Motor neuron (in vitro differentiated cells): Measurements from ENCODE around the gene NINJ1. TPM values are rescaled to one million over a fixed set of nuclear protein-coding genes. Genes with fewer than 3 reads are reported as not detected.
"Not testable (repeated sequence)": the region's sequence is repeated elsewhere in the genome, so short reads cannot be mapped to it uniquely, and the experiment has no call there.

Source experiments
- ATAC-seq, 8 experiments: fragments of 200-7000 bp; cut with Tn5 transposase; replicated peaks in 6 of 8; 2 replicates each; pipeline ENCODE4 v1.8.0; 2021; ENCODE audit warnings: mild to moderate bottlenecking in 8 of 8, moderate library complexity in 8 of 8
- H3K27ac ChIP-seq, 2 donors: fragments of 250-450 bp; sonication (Bioruptor Pico); 2 replicates each; pipeline ENCODE4 v1.9.0; 2021; ENCODE audit warnings: antibody characterized with exemption in 2 of 2, mild to moderate bottlenecking in 2 of 2, moderate library complexity in 1 of 2
- H3K4me1 ChIP-seq, 2 donors: fragments of 250-450 bp; sonication (Bioruptor Pico); replicated peaks in 1 of 2; 2 replicates each; pipeline ENCODE4 v1.6.1; 2021; ENCODE audit warnings: antibody characterized with exemption in 2 of 2, mild to moderate bottlenecking in 2 of 2, moderate library complexity in 1 of 2
- H3K4me3 ChIP-seq, 5 donors: fragments of 250-450 bp; sonication (Bioruptor Pico); 2 replicates each; pipeline ENCODE4 v1.9.0; 2021; ENCODE audit warnings: antibody characterized with exemption in 5 of 5, mild to moderate bottlenecking in 5 of 5, moderate library complexity in 4 of 5
- WGBS, 10 experiments: fragments of 450-650 bp; shearing (Covaris generic); methylation state at CpG; one replicate each; pipeline ENCODE4 v1.0.0; 2022; 5-methylcytosine and 5-hydroxymethylcytosine counted together
- in situ Hi-C, 9 experiments: fragments of 400-800 bp; cut with MboI; loops; one replicate each; pipeline ENCODE4 v1.15.0; 2021; ENCODE audit warnings: low sequenced_read_pairs in 9 of 9, low pct_unique_long_range_greater_than_20kb in 2 of 9; ENCODE audit not compliant: unreplicated experiment in 9 of 9
- total RNA-seq, 8 experiments: library from RNA; unstranded; fragments of 300-600 nt; gene quantifications; 2 replicates each; pipeline versions ENCODE4 v1.2.3 to v1.2.4, GENCODE V29; 2022

Gene NINJ1
- total RNA-seq, 8 experiments from 2014 or later = 12.2 to 59.1 (median 20.2) TPM

DNA sequence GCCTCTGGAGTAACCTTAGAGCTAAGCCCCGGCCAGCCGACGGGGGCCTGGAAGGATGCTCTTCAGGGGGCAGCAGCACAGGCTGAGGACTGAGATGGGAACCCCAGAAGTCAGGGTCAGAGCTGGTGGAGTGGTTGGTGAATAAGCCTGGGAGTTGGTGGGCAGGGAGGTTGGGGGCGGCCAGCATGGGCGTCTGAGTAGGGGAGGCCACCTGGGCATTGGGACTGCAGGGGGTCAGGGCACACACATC, 14.4 kb downstream of the NINJ1 start:
- WGBS, 10 experiments = 80% methylated on average over 1 of the region's 5 CpGs; no CpG with 5 or more reads in 9 of the 10 experiments
- Histone ChIP-seq H3K4me3 (no peak overlapping the region), H3K4me1 (peaks cover 0 to 7% of the 10 kb centered on the region in 2 donors), H3K27ac (no peak overlapping the region)
- no peak for ATAC-seq
- in situ Hi-C loops = no loop called here

DNA sequence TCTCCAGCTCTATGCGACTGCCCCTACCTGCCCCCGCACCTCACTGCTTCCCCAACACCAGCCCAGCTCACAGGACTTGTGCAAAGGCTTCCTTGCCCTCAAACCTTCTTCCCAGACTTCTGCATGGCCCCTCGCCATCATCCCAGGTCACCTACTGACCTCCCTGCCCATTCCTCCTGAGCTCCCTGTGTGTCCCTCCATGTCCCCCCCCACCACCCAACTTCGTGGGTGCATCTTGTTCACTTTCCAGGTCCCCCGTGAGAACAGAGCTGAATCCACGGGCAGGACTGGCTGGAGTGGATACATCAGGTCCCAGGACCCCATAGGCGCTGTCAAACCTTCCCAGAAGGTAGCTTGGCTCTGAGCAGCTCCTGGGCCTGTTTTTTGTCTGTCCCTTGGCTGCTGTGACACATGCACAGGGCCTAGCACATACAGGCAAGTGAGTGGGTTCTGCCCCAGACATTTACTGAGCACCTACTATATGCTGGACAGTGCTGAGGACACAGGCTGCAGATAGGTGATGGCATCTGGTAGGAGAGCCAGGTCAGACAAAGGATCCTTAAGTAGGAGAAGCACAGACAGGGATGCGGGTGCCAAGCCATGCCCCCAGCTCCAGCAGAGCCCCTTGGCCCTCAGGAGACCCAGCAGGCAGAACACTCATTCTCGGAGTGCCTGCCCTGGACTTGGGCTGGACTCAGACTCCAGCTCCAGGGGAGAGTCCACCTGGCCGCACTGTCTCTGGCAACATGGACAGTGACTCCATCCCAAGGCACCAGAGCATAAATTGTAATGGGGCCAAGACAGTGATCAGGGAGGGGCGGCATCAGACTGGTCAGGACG, 15.0 kb downstream of the NINJ1 start:
- H3K27ac ChIP-seq = no peak overlapping the region
- H3K4me3 ChIP-seq = no peak overlapping the region
- no peak for ATAC-seq
- H3K4me1 ChIP-seq = peaks cover 0 to 7% of the 10 kb centered on the region in 2 donors
- 94 to 100% (median 100%) methylated on average over 1 to 6 of the region's 12 CpGs; no CpG with 5 or more reads in 5 of the 10 experiments for WGBS, 10 experiments
- in situ Hi-C loops = no loop called here

DNA sequence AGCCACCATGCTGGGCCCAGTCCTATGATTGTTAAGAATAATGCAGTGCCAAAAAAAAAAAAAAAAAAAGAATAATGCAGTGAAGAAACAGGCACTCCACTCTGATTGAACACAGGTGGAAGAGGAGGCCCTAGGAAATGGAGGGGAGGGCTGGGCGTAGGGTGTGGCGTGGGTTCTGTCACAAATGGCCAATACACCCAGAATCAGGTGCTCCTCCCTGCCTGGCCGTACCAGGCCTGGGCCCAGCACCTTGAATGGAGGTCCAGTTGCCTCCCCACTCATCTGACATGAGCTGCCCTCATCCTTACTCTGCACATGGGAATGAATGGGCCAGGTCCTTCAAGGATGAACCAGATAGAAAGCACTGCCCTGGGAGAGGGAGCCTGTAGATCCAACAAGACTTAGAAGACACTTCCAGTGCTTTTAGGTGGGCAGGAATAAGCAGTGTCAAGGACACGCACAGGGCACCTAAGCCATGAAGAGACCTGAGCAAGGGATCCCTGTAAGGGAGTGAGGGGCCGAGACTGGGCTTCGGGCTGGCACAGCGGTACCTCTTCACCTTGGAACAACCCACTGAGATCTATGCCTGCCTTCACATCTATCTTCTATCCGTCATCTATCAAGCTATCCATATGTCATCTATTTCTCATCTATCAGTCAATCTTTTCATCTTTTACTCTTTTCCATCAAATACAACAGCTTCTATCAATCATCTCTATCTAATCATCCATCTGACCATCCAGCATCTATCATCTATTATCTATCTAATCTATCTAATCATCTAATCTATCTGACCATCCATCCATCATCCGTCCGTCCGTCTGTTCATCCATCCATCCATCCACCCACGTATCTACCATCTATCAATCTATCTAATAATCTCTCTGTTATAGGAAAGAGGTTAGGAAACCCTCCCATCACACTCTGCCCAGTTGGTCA, 15.9 kb downstream of the NINJ1 start:
- ATAC-seq = no peak
- in situ Hi-C loops = no loop called here
- WGBS, 10 experiments = 87 to 100% (median 94%) methylated on average over 4 to 9 of the region's 12 CpGs
- Histone ChIP-seq H3K4me1 (peaks cover 0 to 7% of the 10 kb centered on the region in 2 donors), H3K4me3 (no peak overlapping the region), H3K27ac (no peak overlapping the region)

DNA sequence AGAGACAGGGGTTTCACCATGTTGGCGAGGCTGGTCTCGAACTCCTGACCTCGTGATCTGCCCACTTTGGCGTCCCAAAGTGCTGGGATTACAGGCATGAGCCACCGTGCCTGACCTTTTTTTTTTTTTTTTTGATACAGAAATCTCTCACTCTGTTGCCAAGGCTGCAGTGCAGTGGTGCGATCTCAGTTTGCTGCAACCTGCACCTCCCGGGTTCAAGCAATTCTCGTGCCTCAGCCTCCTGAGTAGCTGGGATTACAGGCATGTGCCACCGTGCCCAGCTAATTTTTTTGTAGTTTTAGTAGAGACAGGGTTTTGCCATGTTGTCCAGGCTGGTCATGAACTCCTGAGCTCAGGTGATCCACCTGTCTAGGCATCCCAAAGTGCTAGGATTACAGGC, 16.5 kb downstream of the NINJ1 start:
- ATAC-seq, H3K4me1 ChIP-seq, in situ Hi-C loops, H3K4me3 ChIP-seq, H3K27ac ChIP-seq: not testable (repeated sequence)
- 80 to 100% (median 94%) methylated on average over 1 to 8 of the region's 9 CpGs; no CpG with 5 or more reads in 4 of the 10 experiments for WGBS, 10 experiments

DNA sequence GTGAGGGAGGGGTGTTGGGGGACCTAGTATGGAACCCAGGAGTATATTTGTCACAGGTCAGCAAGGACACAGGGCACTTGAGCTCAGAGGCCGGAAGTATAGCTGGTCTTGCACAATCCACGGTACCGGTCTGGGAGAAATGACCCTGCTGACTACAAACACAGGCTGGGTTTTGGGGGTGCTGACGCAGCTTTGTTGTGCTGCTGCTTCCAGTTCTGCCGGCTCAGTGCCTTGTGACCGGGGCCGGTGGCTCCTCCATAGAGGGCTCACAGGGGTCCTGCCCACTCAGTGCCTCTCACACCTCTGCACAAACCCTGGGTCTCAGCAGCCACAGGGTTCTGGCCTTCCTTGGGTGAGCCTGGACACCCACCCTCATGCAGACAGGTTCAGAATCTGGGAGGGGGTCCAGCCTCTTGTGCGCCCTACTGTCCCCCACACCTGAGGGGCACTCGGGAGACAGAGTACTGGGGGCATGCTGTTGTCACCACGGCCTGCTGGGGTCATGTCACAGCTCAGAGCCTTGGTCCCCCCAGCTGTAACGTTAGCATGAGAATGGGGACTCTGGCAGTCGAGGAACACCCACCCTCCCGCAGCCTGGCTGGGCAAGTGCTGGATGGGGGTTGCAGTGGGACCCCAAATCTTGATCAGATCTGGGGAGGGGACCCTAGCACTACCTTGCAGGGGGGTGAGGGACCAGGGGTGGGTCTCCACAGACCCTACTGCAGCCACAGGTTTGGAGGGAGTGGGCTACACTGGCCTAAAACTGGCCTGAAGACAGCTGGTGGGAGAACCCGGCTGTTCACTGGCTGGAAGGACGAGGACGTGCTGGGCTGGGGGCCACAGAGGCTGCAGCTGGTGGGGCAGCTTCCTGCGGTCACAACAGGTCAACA, 17.7 kb downstream of the NINJ1 start:
- Histone ChIP-seq H3K27ac (no peak overlapping the region), H3K4me3 (no peak overlapping the region), H3K4me1 (peaks cover 0 to 7% of the 10 kb centered on the region in 2 donors)
- peak in 4 of 8 experiments; percentile 12 to 27 (median 20) for ATAC-seq
- 20 to 100% (median 70%) methylated on average over 1 to 4 of the region's 17 CpGs; no CpG with 5 or more reads in 7 of the 10 experiments for WGBS, 10 experiments
- in situ Hi-C loops = no loop called here

DNA sequence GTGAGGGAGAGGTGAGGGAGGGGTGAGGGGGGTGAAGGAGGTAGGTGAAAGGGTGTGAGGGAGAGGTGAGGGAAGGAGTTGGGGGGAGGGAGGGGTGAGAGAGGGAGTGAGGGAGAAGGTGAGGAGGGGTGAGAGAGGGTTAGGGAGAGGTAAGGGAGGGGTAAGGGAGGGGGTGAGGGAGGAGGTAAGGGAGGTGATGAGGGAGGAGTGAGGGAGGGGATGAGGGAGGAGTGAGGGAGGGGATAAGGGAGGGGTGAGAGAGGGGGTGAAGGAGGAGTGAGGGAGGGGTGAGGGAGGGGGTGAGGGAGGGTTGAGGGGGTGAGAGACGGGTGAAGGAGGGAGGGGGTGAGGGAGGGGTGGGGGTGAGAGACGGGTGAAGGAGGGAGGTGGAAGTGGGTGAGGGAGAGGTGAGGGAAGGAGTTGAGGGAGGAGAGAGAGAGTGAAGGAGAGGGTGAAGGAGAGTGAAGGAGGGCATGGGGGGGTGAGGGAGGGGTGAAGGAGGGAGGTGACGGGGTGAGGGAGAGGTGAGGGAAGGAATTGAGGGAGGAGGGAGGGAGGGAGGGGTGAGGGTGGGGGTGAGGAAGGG, 18.5 kb downstream of the NINJ1 start:
- no peak overlapping the region for H3K27ac ChIP-seq
- no CpG with 5 or more reads among the region's 3 CpGs for WGBS, 10 experiments
- in situ Hi-C loops = no loop called here
- no peak for ATAC-seq
- peaks cover 0 to 7% of the 10 kb centered on the region in 2 donors for H3K4me1 ChIP-seq
- no peak overlapping the region for H3K4me3 ChIP-seq

DNA sequence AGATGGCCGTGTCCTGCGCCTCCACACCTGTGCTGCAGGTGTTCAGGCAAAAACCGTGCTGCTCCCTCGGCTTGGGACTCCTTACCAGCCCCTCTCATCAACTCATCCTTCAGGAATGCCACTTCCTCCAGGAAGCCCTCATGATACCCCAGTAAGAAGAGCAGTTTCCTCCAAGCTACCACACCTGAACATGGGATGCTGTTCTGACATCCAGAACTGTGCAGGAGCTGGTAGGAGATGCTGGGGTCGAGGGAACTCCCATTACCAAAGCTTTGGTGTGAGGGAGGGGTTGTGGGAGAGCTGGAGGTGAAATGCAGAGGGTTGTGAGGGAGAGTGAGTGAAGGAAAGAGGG, 19.1 kb downstream of the NINJ1 start:
- H3K4me1 ChIP-seq = peaks cover 0 to 7% of the 10 kb centered on the region in 2 donors
- in situ Hi-C loops = no loop called here
- WGBS, 10 experiments = 60 to 90% methylated on average over 1 to 2 of the region's 5 CpGs; no CpG with 5 or more reads in 8 of the 10 experiments
- no peak for ATAC-seq
- H3K4me3 ChIP-seq = no peak overlapping the region
- no peak overlapping the region for H3K27ac ChIP-seq

DNA sequence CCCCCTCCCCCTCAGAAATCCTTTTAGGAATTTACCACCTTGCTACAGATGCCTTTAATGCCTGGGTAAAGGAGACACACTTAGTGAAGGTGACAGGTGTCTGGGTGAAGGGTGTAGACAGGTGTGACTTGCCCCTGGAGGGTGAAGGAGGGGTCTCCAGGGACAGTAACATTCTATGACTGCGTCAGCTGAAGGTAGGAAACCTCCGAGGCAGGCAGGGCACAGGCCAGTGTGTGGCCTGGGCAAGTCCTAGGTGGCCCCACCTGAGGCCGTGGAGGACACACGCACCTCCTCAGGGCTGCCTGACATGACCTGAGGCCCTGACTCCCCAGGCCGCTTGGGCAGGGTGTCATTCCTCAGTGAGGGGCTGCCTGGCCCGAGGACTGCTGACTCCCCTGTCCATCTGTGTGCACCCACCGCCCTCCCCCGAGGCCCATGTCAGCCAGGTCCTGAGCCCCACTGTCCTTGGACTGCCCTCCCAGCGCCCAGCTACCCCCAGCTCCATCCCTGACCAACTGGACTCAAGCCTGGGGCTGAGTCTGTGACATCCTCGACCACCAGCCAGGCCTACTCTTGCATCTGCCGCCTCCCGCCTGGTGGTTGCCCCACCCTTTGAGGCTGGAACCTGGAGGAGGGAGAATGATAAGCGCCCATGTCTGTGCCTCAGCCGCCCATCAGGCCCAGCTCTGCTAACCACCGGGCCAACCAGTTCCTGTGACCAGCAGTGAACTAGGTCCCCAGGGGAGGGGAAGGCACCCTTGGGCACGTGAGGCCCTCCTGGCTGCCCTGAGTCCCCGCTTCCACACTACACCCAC, 19.7 kb downstream of the NINJ1 start:
- Histone ChIP-seq H3K4me1 (peaks cover 0 to 7% of the 10 kb centered on the region in 2 donors), H3K27ac (no peak overlapping the region), H3K4me3 (no peak overlapping the region)
- in situ Hi-C loops = no loop called here
- peak in 2 of 8 experiments; percentile 7 to 21 for ATAC-seq
- WGBS, 10 experiments = no CpG with 5 or more reads among the region's 17 CpGs

DNA sequence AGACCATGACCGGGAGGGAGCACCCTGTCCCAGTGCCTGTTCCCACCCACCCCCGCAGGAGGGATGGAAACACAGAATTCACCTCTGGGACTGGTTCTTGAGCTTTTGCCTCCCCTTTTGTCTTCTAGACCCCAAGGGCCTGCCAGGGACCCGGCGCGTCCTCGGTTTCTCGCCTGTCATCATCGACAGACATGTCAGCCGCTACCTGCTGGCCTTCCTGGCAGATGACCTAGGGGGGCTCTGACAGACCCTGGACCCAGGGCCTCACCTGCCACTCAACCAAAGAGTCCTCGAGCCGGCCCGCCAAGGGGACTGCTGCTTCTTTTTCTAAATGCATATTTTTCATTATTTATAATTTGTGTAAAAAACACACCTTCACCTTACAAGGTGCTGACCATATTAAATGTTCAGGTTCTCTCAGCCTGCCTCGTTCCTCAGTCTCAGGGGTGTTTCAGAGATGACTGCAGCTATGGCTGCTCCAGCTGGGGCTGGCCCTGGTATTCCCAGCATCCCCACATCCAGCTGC, 21.1 kb downstream of the NINJ1 start:
- peaks cover 0 to 7% of the 10 kb centered on the region in 2 donors for H3K4me1 ChIP-seq
- no peak overlapping the region for H3K27ac ChIP-seq
- in situ Hi-C loops = no loop called here
- 0 to 100% (median 81%) methylated on average over 1 to 8 of the region's 13 CpGs; no CpG with 5 or more reads in 2 of the 10 experiments for WGBS, 10 experiments
- no peak overlapping the region for H3K4me3 ChIP-seq
- no peak for ATAC-seq

DNA sequence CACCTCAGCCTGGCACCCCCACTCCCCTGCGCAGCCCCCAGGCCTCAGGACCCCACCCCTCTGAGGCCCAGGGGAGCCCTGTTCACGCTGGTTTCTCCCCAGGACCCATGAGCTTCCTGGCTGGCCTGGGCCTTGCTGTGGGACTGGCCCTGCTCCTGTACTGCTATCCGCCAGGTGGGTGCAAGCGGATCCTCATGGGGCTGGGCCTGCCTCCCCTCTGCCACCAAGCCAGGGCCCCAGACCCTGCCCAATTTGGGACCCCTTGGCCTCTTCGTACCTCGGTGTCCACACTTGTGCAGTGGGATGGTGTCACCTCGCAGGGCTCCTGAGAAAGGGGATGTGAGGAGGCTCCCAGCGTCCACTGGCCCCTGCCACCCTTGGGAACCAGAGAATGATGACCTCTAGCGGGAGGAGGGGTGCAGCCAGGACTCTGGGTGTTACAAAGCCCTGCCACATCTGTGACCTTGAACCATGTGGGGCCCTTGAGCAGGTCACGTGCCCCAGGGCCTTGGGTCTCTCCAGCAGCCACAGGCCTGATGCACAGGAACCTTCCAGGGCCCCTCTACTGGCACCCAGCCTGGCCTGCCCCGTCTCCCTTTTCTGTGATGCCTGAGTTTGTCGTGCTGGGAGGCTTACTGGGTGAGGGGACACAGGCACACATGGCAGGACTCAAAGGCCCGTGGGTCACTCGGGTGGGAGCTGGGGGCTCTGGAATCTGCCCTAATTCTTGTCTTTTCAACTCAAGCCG, 21.8 kb downstream of the NINJ1 start:
- H3K4me3 ChIP-seq = no peak overlapping the region
- ATAC-seq = no peak
- no peak overlapping the region for H3K27ac ChIP-seq
- peaks cover 0 to 7% of the 10 kb centered on the region in 2 donors for H3K4me1 ChIP-seq
- in situ Hi-C loops = no loop called here
- WGBS, 10 experiments = 70 to 100% (median 95%) methylated on average over 1 to 5 of the region's 15 CpGs; no CpG with 5 or more reads in 5 of the 10 experiments
